G401.6 (cell line): Measurements from ENCODE around the gene DLX2.
"Not testable (repeated sequence)": the region's sequence is repeated elsewhere in the genome, so short reads cannot be mapped to it uniquely, and the experiment has no call there.

Source experiments
- FAIRE-seq: peaks from 2 replicates; lab custom pipeline; 2012; peaks lifted over from hg19 to GRCh38; lab: Jason Lieb, UNC

Gene DLX2

DNA sequence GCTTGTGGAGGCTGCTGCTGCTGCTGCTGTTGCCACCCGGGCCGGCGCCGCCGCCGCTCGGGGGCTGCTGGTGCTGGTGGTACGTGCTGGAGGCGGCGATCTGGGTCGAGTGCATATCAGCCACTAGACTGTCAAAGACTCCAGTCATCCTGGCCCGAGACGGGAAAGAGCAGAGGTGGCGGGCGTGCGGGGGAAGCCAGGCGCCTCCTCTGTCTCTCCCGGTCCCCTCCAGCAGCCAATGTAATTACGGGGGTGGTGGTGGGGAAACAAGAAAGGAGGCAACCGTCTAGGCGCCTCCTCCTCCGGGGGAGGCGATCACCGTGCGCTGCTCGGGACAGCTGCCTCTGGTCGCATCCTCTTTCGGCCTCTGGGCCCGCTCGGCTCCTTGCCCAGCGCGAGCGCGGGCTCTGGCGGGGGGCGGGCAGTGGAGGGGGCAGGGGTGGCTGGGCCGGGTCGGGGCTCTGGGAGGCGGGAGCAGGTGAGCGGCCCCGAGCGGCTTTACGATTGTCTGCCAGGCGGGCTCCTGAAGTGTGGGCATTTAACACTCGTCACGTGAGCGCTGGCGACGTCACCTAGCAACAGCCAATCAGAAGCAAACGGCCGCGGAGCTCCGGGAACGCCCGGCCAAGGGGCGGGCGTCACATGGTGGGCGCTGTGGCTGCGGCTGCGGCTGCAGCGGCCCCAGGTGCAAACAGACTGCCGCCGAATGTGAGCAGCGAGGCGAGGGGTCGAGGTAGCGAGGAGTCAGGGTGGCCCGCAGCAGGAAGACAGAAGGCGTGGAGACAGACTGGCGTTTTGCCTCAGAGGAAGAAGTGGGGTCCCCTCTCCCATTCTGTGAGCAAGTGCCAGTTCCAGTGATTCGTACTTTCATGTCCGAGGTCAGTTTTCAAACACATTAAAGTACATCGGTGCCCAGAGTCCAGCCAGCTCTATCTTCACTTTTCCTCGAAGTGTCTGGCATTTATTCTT is at the start of gene DLX2:
Gene DLX2 (minus strand): TSS at position 510 of the 969 bp plus-strand sequence. CDS start 362 bp downstream, at position 148.
- peak; percentile 79 for FAIRE-seq

DNA sequence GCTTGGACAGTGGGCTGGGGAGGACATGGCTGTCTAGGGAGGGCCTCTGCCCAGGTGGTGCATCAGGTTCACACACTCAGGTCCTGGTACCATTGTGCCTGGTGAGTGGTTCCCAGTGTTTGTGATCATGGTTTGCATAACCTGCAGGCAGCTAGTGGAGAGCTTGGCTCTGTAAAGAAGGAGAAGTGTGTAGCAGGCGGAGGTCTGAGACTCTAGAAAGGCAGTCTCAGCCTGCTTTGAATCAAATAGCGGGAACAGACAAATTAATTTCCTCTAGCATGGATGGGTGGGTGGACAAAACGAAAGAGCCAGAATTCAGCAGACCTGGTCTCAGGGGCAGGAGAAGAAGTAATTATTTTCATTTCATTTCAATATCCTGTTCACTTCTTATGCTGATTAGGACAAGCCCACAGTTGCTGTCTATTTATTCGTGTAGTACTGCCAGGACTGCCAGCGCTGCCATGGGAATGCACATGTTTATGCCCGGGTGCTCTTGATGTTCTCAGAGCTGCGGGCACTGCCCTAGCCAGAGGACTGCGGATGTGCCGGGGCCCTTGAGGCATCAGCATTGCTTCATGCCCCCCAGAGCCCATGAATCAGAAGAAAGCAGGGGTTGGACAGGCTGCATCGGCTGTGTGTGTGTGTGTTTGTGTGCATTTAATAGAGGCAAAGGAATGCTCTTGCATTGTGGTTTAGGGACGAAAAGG is 45.4 kb upstream of the DLX2 start:
- no peak for FAIRE-seq

DNA sequence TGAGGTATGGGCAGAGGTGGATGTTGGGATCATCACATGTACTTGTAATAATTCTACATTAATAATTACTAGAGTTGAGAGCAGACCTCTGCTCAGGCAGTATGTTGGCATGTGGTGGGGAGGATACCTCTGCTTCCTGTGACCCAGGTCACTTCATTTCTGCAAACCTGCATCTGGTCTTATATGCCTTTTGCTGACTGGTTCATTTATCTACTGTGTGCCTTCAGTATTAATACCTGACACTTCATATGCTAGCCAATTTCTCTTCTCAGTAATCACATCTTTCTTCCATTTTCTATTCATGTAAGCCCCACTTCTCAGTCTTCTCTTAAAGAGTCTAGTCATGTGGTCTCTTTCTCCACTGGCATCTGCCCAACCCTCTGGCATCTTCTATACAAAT is 41.1 kb upstream of the DLX2 start:
- no peak for FAIRE-seq

GRCh38 chr2:172138727-172139126 is 36.0 kb upstream of the DLX2 start:
- not testable (repeated sequence) for FAIRE-seq

DNA sequence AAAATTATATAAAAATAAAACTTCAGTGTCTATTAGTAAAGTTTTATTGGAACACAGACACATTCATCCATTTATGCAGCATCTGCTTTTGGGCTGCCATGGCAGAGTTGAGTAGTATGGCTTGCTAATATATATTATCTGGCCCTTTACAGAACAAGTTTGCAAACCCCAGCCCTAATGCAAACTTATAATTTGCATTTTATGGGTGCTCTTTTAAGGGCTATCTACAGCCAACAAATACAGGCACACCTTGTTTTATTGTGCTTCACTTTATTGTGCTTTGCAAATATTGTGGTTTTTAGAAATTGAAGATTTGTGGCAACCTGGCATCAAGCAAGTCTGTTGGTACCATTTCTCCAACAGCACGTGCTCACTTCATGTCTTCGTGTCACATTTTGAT is 35.2 kb upstream of the DLX2 start:
- FAIRE-seq, result no peak

DNA sequence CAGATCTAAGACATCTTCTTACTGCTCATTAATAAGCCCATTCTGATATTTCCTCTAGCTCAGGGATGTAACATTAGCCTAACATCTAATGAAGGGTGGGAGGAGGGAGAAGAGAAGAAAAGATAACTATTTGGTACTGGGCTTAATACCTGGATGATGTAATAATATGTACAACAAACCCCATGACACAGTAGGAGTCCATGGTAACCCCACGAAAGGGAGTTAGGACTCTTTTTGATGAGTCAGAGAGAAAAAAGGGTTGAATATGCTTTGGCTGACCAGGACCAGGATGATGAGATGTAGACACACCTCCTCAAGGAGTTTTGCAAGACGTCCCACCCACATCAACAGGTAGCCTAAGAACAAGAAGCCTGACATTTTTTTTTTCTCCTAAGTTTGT is 34.4 kb upstream of the DLX2 start:
- FAIRE-seq, result no peak

GRCh38 chr2:172135446-172135845 is 32.7 kb upstream of the DLX2 start:
- no peak for FAIRE-seq

DNA sequence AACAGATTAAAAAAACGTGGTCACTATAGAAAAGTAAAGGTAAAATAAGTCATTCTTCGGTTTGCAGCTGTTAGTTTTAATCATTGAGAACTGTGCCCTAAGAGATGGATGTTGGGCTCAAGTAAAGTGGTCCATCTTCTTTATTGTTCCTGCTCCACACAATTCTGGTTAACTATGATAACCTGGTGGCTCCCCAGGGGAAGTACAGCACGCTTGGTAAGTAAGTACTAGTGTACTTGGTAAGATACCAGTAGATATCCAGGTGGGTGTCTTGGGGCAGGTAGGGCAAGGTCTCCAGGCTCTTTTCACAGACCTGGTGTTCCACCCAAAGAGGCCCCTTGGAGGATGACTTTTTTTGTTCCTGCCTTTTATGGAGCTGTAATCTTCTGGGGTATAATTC is 31.6 kb upstream of the DLX2 start:
- FAIRE-seq, result no peak

DNA sequence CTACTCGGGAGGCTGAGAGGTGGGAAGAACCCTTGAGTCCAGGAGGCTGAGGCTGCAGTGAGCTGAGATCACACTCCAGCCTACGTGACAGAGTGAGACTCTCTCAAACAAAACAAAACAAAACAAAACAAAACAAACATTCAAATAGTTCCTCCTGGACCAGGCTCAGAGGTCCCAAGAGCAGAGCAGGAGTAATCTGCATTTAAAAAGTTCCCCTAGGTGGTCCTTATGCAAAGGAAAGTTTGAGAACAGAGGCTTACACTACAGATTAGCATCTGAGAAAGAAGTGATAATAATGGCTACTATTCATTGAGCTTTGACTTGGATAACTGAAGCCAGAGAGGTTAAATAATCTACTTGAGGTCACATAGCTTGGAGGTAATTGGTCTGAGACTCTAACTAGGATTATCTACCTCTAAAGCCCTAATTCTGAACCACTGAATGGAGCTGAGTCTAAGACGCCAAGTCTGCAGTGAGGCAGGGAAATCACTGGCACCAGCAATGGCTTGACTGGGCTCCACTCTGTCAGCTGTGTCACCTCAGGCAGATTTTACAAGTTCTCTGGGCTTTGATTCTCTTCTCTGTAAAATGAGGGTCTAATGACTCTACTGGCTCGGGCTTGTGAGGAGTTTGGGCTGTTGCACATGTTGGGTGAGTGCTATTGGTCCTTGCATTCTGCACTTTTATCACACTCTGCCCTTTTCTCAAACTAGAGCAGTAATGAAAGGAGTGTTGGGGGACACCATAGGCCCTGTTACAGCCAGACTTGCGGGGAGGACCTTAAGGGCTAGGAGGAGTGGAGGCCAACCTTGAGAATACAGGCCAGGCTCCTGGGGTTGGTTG is 29.2 kb upstream of the DLX2 start:
- FAIRE-seq, result no peak

GRCh38 chr2:172129404-172129803 is 26.7 kb upstream of the DLX2 start:
- FAIRE-seq, result peak; percentile 8

DNA sequence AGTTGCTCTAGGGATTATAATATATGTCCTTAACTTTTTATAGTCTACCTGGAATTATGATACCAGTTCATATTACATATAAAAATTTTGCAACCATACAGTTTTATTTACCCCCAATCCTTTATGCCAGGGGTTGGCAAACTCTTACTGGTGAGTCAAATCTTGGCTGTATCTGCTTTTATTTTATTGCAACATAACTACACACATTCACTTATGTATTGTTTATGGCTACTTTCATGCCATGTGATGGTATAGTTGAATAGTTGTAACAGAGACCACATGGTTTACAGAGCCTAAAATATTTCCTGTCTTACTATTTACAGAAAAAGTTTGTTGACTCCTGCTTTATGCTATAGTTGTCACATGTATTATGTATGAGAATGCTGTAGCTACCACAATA is 25.8 kb upstream of the DLX2 start:
- FAIRE-seq, result no peak

DNA sequence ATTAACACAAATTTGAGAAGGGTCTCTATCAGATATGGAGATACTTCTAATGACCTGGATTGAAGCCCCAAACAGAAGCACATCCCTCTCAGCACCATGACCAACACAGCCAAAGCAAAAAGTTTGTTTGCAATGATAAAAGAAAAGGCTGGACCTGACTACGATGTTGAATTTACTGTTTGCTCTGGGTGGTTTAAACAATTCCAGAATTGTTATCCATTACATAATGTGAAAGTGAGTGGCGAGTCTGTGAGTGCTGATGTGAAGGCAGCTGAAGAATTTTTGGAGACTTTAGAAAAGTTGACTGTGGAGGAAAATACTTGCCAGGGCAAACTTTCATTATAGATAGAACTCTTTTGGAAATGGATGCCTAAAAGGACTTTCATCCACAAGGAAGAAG is 17.4 kb upstream of the DLX2 start:
- no peak for FAIRE-seq

GRCh38 chr2:172119089-172119488 is 16.4 kb upstream of the DLX2 start:
- FAIRE-seq, result no peak

GRCh38 chr2:172116107-172116506 is 13.4 kb upstream of the DLX2 start:
- FAIRE-seq, result no peak

DNA sequence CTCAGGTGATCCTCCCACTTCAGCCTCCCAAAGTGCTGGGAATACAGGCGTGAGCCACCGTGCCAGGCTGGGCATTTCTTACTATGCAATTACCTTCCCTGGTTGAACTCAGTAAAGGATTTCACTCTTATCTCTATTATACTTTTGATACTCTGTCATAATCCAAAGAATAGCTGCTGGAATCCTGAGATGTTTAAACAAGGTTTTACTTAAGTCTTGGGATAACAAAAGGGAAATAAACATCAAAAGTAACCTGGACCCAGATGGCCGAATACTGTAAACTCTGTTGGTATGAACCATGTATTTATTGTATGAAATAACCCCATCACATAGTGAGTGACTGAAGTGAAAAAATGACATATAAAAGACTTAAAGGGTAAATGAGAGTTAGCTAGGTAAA is 11.9 kb upstream of the DLX2 start:
- no peak for FAIRE-seq

- not testable (repeated sequence) for FAIRE-seq
These were observed 11.5 kb upstream of the DLX2 start for GRCh38 chr2:172114176-172114575.

GRCh38 chr2:172113617-172114016 is 10.9 kb upstream of the DLX2 start:
- FAIRE-seq, result peak; percentile 77

DNA sequence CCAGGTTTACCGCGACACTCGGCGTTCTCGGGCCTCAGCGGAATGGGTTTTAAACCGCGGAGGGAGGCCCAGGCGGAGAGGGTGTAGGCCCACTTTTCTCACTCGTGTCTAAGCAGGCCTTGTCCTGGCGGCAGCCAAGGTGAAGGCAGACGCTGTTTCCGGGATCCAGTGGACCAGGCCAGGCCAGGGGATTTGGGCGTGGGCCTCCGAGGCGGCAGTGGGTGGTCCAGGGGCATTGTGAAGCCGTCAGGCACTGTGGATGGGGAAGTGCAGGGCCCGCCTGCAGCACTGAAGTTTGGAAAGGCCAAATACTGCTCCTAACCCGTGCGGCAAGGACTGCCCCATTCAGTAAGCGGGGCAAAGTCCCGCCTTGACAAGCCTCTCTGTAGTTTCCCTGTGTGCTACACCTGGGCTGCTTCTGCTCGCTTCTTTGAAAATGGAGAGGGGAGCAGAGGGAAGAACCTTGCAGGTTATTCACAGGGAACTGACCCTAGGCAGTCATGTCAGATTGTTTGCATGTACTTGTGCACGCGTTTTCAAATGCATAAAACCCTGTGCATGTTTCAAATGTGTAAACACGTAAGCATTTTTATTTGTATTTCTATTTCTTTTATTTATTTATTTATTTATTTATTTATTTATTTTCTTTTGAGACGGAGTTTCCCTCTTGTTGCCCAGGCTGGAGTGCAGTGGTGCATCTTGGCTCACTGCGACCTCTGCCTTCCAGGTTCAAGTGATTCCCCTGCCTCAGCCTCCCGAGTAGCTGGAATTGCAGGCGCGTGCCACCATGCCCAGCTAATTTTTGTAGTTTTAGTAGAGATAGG is 7.5 kb upstream of the DLX2 start:
- FAIRE-seq, result no peak

DNA sequence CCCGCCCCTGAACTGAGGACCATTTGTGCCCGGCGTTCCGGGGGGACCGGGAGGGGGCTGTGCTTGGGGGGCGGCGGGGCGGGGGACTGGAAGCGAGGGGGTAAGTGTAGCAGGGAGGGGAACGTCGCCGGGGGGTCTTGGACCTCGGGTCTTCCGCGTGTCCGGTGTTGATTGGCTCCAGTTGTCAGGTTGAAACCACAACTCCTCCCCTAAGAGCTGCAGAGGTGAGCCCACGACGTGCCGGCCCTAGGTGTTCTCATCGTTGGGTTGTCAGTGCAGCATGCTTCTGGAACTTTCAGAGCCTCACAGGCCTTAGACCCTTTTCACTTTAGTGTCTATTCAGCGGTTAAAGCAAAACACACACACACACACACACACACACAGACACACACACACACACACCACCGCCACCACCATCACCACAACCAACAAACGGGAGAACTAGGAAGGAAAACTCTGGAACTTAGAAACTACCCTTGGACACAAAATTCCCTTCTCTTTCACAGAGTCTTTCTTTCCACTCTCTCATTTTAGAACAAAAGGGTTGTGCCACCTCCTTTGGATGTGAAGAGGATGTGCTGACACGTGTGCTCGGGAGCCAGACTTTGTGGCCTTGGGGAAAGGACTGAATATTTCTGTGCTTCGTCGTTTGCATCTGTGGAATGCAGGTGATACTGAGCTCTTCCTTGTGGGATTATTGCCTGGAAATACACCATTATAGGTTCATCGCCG is 6.7 kb upstream of the DLX2 start:
- FAIRE-seq, result no peak

DNA sequence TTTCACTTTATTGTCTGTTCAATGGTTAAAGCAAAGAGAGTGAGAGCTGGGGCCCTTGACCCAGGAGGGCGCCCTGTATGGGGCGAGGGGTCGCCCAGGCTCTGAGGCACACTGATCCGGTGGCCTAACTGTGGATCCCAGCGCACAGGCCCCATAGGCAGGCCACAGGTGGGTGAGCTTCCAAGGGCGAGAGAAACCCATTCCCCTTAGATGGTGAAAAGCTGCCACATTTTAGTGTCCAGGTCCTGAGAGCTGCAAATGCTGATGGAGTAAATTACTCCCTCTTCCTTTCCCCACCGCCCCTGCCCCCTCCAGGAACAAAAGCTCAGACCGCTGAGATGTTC is 5.9 kb upstream of the DLX2 start:
- FAIRE-seq, result no peak
